A549 (cell line): Measurements from ENCODE around the gene ZSWIM7.

Experiments
- BHLHE40 ChIP-seq: IDR thresholded peaks from 2 replicates; pipeline ENCODE4 v1.6.1; 2012; ENCODE audit warnings: low read depth, low read length, inconsistent platforms
- POLR2A ChIP-seq: IDR thresholded peaks from 2 replicates; pipeline ENCODE4 v1.6.1; 2012; ENCODE audit warnings: mild to moderate bottlenecking, low read length
- TF ChIP-seq, protein P1 (sequence below): fragments of >200 bp; sonication (Bioruptor Twin); formaldehyde crosslinking; IDR thresholded peaks from 3 replicates; pipeline ENCODE4 v1.5.1; 2016
- TF ChIP-seq, protein P2 (sequence below): fragments of 450-650 bp; IDR thresholded peaks from 2 replicates; pipeline ENCODE4 v1.6.1; 2014; ENCODE audit warnings: antibody characterized with exemption

DNA sequence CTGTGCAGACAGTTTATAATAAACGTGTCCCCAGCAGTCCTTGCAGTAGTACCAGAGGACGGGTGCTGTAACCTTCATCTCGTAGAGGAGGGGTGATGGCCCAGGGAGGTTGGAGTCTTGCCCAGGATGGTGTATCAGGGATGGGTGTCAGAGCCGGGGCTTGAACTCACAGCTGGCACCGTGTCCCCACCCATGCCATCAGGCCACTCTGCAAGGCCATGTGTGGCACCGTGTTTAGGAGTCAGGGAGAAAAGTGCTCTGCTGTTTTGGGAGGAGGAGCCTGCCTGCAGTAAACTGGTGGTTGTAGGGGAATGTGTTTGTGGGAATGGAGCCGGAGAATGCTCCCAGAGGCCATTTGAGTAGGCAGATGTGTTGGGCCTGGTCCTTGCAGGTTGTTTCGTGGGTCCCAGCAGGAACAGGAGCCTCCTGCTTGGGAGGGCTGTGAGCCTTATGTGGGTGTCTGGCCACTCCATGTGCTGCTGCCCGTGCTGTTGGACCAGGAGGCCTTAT is 52.8 kb downstream of the ZSWIM7 start:
- TF ChIP-seq POLR2A (no peak), BHLHE40 (no peak)
- TF ChIP-seq, protein P1, sequence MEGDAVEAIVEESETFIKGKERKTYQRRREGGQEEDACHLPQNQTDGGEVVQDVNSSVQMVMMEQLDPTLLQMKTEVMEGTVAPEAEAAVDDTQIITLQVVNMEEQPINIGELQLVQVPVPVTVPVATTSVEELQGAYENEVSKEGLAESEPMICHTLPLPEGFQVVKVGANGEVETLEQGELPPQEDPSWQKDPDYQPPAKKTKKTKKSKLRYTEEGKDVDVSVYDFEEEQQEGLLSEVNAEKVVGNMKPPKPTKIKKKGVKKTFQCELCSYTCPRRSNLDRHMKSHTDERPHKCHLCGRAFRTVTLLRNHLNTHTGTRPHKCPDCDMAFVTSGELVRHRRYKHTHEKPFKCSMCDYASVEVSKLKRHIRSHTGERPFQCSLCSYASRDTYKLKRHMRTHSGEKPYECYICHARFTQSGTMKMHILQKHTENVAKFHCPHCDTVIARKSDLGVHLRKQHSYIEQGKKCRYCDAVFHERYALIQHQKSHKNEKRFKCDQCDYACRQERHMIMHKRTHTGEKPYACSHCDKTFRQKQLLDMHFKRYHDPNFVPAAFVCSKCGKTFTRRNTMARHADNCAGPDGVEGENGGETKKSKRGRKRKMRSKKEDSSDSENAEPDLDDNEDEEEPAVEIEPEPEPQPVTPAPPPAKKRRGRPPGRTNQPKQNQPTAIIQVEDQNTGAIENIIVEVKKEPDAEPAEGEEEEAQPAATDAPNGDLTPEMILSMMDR = no peak
- TF ChIP-seq, protein P2, sequence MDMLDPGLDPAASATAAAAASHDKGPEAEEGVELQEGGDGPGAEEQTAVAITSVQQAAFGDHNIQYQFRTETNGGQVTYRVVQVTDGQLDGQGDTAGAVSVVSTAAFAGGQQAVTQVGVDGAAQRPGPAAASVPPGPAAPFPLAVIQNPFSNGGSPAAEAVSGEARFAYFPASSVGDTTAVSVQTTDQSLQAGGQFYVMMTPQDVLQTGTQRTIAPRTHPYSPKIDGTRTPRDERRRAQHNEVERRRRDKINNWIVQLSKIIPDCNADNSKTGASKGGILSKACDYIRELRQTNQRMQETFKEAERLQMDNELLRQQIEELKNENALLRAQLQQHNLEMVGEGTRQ = no peak
